LNCaP clone FGC (cell line): ENCODE measurements around the gene CPLX1.
A peak's percentile ranks its signal among the peaks of the same experiment; 100 is the strongest.
"Not testable (repeated sequence)": the region's sequence is repeated elsewhere in the genome, so short reads cannot be mapped to it uniquely, and the experiment has no call there.

Experiments
- DNase-seq: peaks from one replicate; pipeline ENCODE4 v3.0.0-alpha.2; 2011; ENCODE audit warnings: low read depth
- H3K4me3 ChIP-seq: 2 replicates; pipeline ENCODE4 v1.5.1; 2011; ENCODE audit warnings: mild to moderate bottlenecking, low read depth, low read length, control low read depth
- TF ChIP-seq, protein P1 (sequence below): IDR thresholded peaks from 2 replicates; pipeline ENCODE4 v1.5.1; 2012; ENCODE audit warnings: mild to moderate bottlenecking; ENCODE audit not compliant: control insufficient read depth, insufficient read depth; ENCODE audit errors: extremely low read depth

Gene CPLX1

DNA sequence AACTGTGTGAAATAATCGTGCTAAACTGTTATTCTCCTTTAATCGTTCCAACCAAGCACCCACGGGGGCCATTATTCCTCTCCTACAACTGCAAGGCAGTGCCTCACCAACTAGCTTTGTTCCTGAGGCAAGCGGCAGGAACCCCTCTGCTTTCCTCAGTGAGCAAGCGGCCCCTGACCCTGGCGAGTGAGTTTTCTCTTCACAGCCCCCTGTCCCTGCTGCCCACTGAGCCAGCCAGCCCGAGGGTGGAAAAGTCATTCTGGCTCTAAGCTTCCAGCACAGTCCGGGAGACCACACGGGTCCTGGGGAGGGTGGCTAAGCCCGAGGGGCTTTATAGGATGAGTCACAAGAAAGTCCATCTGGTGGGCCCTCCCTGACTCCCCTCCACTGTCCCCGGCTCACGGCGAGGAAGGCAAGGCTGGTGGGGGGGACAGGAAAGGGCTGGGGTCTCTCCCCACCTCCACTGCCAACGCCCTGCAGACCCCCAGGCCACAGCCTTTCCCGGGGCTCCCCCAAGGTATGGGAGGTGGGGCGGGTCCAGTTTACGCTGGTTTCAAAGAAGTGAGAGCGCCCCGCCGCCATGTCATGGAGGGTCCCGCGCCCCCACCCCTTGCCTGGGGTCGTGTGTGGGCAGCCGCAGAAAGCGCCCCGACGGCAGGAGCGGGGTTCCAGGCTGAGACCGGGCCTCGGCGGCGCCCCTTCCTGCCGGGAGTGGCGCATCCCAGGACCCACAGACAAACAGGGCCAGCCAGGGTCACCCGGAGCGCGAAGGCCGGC lies 45.0 kb downstream of the CPLX1 start:
- H3K4me3 ChIP-seq: peak overlapping the region; percentile 98
- TF ChIP-seq, protein P1, sequence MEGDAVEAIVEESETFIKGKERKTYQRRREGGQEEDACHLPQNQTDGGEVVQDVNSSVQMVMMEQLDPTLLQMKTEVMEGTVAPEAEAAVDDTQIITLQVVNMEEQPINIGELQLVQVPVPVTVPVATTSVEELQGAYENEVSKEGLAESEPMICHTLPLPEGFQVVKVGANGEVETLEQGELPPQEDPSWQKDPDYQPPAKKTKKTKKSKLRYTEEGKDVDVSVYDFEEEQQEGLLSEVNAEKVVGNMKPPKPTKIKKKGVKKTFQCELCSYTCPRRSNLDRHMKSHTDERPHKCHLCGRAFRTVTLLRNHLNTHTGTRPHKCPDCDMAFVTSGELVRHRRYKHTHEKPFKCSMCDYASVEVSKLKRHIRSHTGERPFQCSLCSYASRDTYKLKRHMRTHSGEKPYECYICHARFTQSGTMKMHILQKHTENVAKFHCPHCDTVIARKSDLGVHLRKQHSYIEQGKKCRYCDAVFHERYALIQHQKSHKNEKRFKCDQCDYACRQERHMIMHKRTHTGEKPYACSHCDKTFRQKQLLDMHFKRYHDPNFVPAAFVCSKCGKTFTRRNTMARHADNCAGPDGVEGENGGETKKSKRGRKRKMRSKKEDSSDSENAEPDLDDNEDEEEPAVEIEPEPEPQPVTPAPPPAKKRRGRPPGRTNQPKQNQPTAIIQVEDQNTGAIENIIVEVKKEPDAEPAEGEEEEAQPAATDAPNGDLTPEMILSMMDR: no peak
- DNase-seq: no peak

- peak overlapping the region; percentile 98 for H3K4me3 ChIP-seq
- not testable (repeated sequence) for DNase-seq
Observed at GRCh38 chr4:780255-780654, 45.7 kb downstream of the CPLX1 start.

GRCh38 chr4:779555-779954 lies 46.4 kb downstream of the CPLX1 start:
- DNase-seq: no peak
- TF ChIP-seq, protein P1: no peak
- H3K4me3 ChIP-seq: peak overlapping the region; percentile 98; the same call in 1 of the 2 replicates

GRCh38 chr4:777520-778262 lies 48.2 kb downstream of the CPLX1 start:
- DNase-seq: no peak
- no peak overlapping the region for H3K4me3 ChIP-seq
- TF ChIP-seq, protein P1: no peak

GRCh38 chr4:776743-777441 lies 49.0 kb downstream of the CPLX1 start:
- no peak for DNase-seq
- TF ChIP-seq, protein P1: no peak
- H3K4me3 ChIP-seq: no peak overlapping the region

- DNase-seq, H3K4me3 ChIP-seq: not testable (repeated sequence)
Observed at GRCh38 chr4:775485-775884, 50.4 kb downstream of the CPLX1 start.

- DNase-seq, H3K4me3 ChIP-seq: not testable (repeated sequence)
Observed at GRCh38 chr4:774419-775092, 51.4 kb downstream of the CPLX1 start.

GRCh38 chr4:773214-773613 lies 52.7 kb downstream of the CPLX1 start:
- no peak for DNase-seq
- H3K4me3 ChIP-seq: no peak overlapping the region
- TF ChIP-seq, protein P1: no peak
